ENCODE results near the gene SIX2.

GRCh38 chr2:44994377-44994776 is 14.9 kb downstream of the SIX2 start:
- TF ChIP-seq POLR2AphosphoS5 (IDR thresholded peaks at IDR 0.05) (no peak), CTCF (IDR thresholded peaks at IDR 0.05 in 8 of 11, conservative IDR thresholded peaks at IDR 0.05 in 3 of 11) (no peak)
